Stomach (tissue), 4 donors: Measurements from ENCODE around the gene NCAPD2.

Experiments
- POLR2AphosphoS5 ChIP-seq, 3 donors: sonication (generic); formaldehyde crosslinking; IDR thresholded peaks; one replicate each; pipeline ENCODE4 v1.6.1; 2016; ENCODE audit warnings: antibody characterized with exemption in 3 of 3
- TF ChIP-seq, protein P1 (sequence below), 7 experiments: fragments of 450-650 bp in 4 of 7; fragments of 200-600 bp in 3 of 7; sonication (generic) in 3 of 7; IDR thresholded peaks; one replicate each; pipeline ENCODE4 v1.5.1; 2016 to 2019; ENCODE audit warnings: antibody characterized with exemption in 7 of 7, control low read depth in 2 of 7, mild to moderate bottlenecking in 1 of 7

DNA sequence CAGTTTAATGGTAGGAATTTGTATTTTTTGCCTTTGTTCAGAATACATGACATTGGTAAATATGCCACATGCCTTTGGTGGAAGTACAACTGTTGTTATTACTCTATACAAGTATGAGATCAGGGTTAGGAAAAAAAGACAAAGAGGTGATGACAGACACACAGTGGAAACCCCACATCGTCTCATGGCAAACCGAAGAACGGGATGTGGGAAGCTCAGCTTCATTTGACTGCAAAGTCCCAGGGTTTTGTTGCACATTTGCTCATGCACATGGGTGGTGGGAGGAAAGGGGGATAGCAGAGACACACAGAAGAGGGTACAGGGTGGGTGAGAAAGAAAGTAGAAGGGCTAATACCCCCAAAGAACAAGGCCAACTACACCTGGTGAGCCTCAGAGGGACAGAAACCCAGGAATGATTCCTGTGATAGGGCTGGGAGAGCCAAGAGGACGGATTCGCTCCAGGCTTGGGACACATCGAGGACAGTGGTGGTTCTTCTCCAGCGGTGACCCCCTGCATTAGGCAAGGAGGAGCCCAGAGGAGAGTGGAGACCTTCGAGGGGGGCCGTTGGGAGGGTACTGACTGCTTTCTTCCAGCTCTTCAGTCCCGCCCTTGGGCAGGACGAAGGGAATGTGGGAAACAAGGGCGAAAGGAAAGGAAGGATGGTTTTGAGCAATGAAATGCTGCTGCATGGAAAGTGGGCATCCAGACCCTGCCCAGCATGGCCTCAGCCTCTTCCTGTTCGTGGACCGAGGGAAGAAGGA is 31.5 kb upstream of the NCAPD2 start:
- TF ChIP-seq POLR2AphosphoS5 (IDR thresholded peaks at IDR 0.05), result no peak
- TF ChIP-seq, protein P1, sequence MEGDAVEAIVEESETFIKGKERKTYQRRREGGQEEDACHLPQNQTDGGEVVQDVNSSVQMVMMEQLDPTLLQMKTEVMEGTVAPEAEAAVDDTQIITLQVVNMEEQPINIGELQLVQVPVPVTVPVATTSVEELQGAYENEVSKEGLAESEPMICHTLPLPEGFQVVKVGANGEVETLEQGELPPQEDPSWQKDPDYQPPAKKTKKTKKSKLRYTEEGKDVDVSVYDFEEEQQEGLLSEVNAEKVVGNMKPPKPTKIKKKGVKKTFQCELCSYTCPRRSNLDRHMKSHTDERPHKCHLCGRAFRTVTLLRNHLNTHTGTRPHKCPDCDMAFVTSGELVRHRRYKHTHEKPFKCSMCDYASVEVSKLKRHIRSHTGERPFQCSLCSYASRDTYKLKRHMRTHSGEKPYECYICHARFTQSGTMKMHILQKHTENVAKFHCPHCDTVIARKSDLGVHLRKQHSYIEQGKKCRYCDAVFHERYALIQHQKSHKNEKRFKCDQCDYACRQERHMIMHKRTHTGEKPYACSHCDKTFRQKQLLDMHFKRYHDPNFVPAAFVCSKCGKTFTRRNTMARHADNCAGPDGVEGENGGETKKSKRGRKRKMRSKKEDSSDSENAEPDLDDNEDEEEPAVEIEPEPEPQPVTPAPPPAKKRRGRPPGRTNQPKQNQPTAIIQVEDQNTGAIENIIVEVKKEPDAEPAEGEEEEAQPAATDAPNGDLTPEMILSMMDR (IDR thresholded peaks at IDR 0.05), result no peak
